PC-3 (cell line): ENCODE measurements around the gene CASTOR1. TPM values are rescaled to one million over a fixed set of nuclear protein-coding genes. Genes with fewer than 3 reads are reported as not detected.

Source experiments
- ATAC-seq: fragments of 200-7000 bp; cut with Tn5 transposase; 2 replicates; pipeline ENCODE4 v1.9.1; 2020; ENCODE audit warnings: mild to moderate bottlenecking, moderate library complexity
- BruUV-seq: library from RNA; stranded (reverse); fragments of 400-500 nt; replicated peaks from 2 replicates; lab custom pipeline; 2021; lab: Mats Ljungman, UMichigan
- CTCF ChIA-PET: fragments of 300-600 bp; sonication (Branson Sonifier 250); formaldehyde crosslinking; loops from one replicate; lab custom pipeline; 2022; ENCODE audit warnings: antibody characterized with exemption; lab: Charles Lee
- POLR2A ChIA-PET: fragments of 300-600 bp; sonication (Branson Sonifier 250); formaldehyde crosslinking; loops from one replicate; lab custom pipeline; 2022; ENCODE audit warnings: antibody characterized with exemption; ENCODE audit not compliant: unreplicated experiment; lab: Charles Lee
- DNase-seq: peaks from one replicate; pipeline ENCODE4 v3.0.0-alpha.2; 2015
- H2AFZ ChIP-seq: fragments of 300-600 bp; sonication (generic); 2 replicates; pipeline ENCODE4 v1.6.0; 2016; ENCODE audit warnings: antibody characterized with exemption, low read length
- H3F3A ChIP-seq: fragments of 300-600 bp; sonication (generic); one replicate; pipeline ENCODE4 v1.6.0; 2017; ENCODE audit warnings: antibody characterized with exemption, low read length, control low read depth, mild to moderate bottlenecking; ENCODE audit not compliant: unreplicated experiment
- H3K27ac ChIP-seq: fragments of 300-600 bp; sonication (generic); 2 replicates; pipeline ENCODE4 v1.5.1; 2016; ENCODE audit warnings: mild to moderate bottlenecking, low read length
- H3K27me3 ChIP-seq: fragments of 300-600 bp; sonication (generic); 2 replicates; pipeline ENCODE4 v1.6.1; 2016; ENCODE audit warnings: low read length, mixed read lengths
- H3K36me3 ChIP-seq: fragments of 300-600 bp; sonication (generic); 2 replicates; pipeline ENCODE4 v1.6.1; 2016; ENCODE audit warnings: low read depth, mixed run types, low read length, mixed read lengths
- H3K4me1 ChIP-seq: fragments of 300-600 bp; sonication (generic); 2 replicates; pipeline ENCODE4 v1.5.1; 2016; ENCODE audit warnings: low read length; ENCODE audit not compliant: insufficient read depth
- H3K4me2 ChIP-seq: fragments of 300-600 bp; sonication (generic); 2 replicates; pipeline ENCODE4 v1.6.0; 2016; ENCODE audit warnings: low read length
- H3K4me3 ChIP-seq: fragments of 300-600 bp; sonication (generic); 2 replicates; pipeline ENCODE4 v1.5.1; 2016; ENCODE audit warnings: mild to moderate bottlenecking, low read length, mixed read lengths
- H3K79me2 ChIP-seq: fragments of 300-600 bp; sonication (generic); 2 replicates; pipeline ENCODE4 v1.6.1; 2017; ENCODE audit warnings: low read length, mixed read lengths
- H3K9ac ChIP-seq: fragments of 300-600 bp; sonication (generic); 2 replicates; pipeline ENCODE4 v1.6.0; 2016; ENCODE audit warnings: mild to moderate bottlenecking, low read length
- H3K9me2 ChIP-seq: fragments of 300-600 bp; sonication (generic); replicated peaks from 2 replicates; pipeline ENCODE4 v1.6.1; 2016; ENCODE audit warnings: mixed run types, low read length, mixed read lengths
- H3K9me3 ChIP-seq: fragments of 300-600 bp; sonication (generic); 2 replicates; pipeline ENCODE4 v1.6.1; 2016; ENCODE audit warnings: low read length, mixed read lengths
- H4K20me1 ChIP-seq: fragments of 300-600 bp; sonication (generic); 2 replicates; pipeline ENCODE4 v1.6.1; 2016; ENCODE audit warnings: low read length, mixed read lengths
- EZH2 ChIP-seq: fragments of 300-600 bp; sonication (generic); IDR thresholded peaks from one replicate; pipeline ENCODE4 v1.6.1; 2017; ENCODE audit warnings: antibody characterized with exemption, mild to moderate bottlenecking, low read length; ENCODE audit not compliant: unreplicated experiment
- EZH2phosphoT487 ChIP-seq: fragments of 300-600 bp; sonication (generic); IDR thresholded peaks from 2 replicates; pipeline ENCODE4 v1.6.1; 2018; ENCODE audit warnings: mild to moderate bottlenecking, antibody characterized with exemption, low read length, borderline replicate concordance
- intact Hi-C: fragments of 100-400 bp; cut with micrococcal nuclease; formaldehyde crosslinking; loops from 2 replicates; pipeline ENCODE4 v1.9.0; 2023
- total RNA-seq: library from RNA; depleted of rRNA; stranded (reverse); fragments of >200 nt; gene quantifications from 2 replicates; pipeline ENCODE4 v1.2.3, GENCODE V29; 2014
- TF ChIP-seq, protein P1 (sequence below): fragments of 300-600 bp; sonication (generic); conservative IDR thresholded peaks from 2 replicates; pipeline ENCODE4 v1.5.1; 2017; ENCODE audit warnings: antibody characterized with exemption, low read depth, mild to moderate bottlenecking, low read length

The CASTOR1 gene
- total RNA-seq, 1 experiment from 2014 or later, result 4.2 TPM

- H3K4me3 ChIP-seq, result no peak overlapping the region
- no peaks in the 10 kb centered on the region for H4K20me1 ChIP-seq
- no peak overlapping the region for H3K9ac ChIP-seq
- intact Hi-C loops, result no loop called here
- H3K9me3 ChIP-seq, result no peaks in the 10 kb centered on the region
- DNase-seq, result no peak
- H3K4me2 ChIP-seq, result no peak overlapping the region
- ChIA-PET POLR2A (no interaction called here), CTCF (no interaction called here)
- H3K4me1 ChIP-seq, result peaks cover 77% of the 10 kb centered on the region
- no peak overlapping the region for H2AFZ ChIP-seq
- no peaks in the 10 kb centered on the region for H3K9me2 ChIP-seq
- peaks cover 68% of the 10 kb centered on the region for H3K79me2 ChIP-seq
- no peak overlapping the region for H3K27ac ChIP-seq
- TF ChIP-seq, protein P1, sequence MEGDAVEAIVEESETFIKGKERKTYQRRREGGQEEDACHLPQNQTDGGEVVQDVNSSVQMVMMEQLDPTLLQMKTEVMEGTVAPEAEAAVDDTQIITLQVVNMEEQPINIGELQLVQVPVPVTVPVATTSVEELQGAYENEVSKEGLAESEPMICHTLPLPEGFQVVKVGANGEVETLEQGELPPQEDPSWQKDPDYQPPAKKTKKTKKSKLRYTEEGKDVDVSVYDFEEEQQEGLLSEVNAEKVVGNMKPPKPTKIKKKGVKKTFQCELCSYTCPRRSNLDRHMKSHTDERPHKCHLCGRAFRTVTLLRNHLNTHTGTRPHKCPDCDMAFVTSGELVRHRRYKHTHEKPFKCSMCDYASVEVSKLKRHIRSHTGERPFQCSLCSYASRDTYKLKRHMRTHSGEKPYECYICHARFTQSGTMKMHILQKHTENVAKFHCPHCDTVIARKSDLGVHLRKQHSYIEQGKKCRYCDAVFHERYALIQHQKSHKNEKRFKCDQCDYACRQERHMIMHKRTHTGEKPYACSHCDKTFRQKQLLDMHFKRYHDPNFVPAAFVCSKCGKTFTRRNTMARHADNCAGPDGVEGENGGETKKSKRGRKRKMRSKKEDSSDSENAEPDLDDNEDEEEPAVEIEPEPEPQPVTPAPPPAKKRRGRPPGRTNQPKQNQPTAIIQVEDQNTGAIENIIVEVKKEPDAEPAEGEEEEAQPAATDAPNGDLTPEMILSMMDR, result no peak
- TF ChIP-seq EZH2phosphoT487 (no peak), EZH2 (no peak)
- peaks cover 10% of the 10 kb centered on the region for H3F3A ChIP-seq
- ATAC-seq, result no peak
- no peaks in the 10 kb centered on the region for H3K36me3 ChIP-seq
- H3K27me3 ChIP-seq, result no peaks in the 10 kb centered on the region
- no TSS peak for BruUV-seq
Measured at GRCh38 chr22:30308518-30309230, 19.4 kb upstream of the CASTOR1 start.

DNA sequence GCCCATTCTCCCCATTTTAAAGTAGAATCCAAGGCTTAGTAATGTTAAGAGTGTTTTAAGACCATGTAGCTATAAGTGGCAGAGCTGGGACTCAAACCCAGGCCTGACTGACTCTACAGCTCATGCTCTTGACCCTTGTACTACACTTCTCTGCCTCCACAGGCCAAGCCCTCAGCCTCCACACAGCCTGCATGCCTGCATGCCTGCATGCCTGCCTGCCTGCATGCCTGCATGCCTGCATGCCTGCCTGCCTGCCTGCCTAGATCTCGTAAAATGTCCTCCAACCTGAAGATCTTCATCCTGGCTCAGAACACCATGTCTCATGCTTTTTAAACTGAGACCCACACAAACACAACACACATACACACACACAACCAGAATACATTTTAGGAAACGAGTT is 18.8 kb upstream of the CASTOR1 start:
- Histone ChIP-seq H3K27ac (no peak overlapping the region), H3K9me3 (no peaks in the 10 kb centered on the region), H4K20me1 (no peaks in the 10 kb centered on the region), H3K4me2 (no peak overlapping the region), H2AFZ (no peak overlapping the region), H3K27me3 (no peaks in the 10 kb centered on the region), H3K36me3 (0 out of 2 replicates have a peak, but pooled peaks cover 4% of the 10 kb centered on the region), H3K9me2 (no peaks in the 10 kb centered on the region), H3K4me1 (peaks cover 81% of the 10 kb centered on the region), H3K4me3 (no peak overlapping the region), H3K9ac (no peak overlapping the region), H3F3A (peaks cover 10% of the 10 kb centered on the region), H3K79me2 (peaks cover 72% of the 10 kb centered on the region)
- BruUV-seq, result no TSS peak
- TF ChIP-seq EZH2phosphoT487, result no peak
- no peak for TF ChIP-seq EZH2
- TF ChIP-seq, protein P1, result no peak
- ATAC-seq (no peak), DNase-seq (no peak)
- intact Hi-C loops, result no loop called here
- ChIA-PET CTCF (no interaction called here), POLR2A (no interaction called here)

DNA sequence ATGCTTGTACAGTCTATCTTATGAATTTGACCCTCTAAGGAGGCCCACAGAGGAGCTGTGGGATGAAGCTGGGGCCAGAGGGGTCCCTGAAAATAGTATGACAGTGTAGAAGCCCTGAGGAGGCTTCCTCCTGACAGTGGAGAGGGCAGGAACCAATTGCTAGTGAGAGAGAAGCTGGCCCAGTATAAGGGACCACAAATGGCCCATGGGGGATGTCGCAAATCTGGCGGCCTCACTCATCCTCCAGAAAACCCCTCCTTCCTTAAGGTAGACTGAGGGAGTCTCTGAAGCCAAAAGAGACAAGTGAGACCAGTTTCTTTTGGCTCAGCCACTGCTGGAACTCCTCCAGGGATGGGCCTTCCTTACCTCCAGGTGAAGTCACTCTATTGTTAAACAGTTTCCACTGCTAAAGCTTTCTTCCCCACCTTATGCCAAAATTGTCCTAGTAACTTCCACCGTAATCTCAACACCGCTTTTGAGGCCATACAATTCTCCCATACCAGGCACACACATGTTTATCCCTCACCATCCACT is 17.8 kb upstream of the CASTOR1 start:
- Histone ChIP-seq H3K9me2 (no peaks in the 10 kb centered on the region), H3K9me3 (no peaks in the 10 kb centered on the region), H3K9ac (no peak overlapping the region), H2AFZ (no peak overlapping the region), H3K36me3 (0 out of 2 replicates have a peak, but pooled peaks cover 4% of the 10 kb centered on the region), H3K4me3 (no peak overlapping the region), H3K4me2 (no peak overlapping the region; the same call in 1 of the 2 replicates), H4K20me1 (no peaks in the 10 kb centered on the region), H3K27me3 (no peaks in the 10 kb centered on the region), H3F3A (peaks cover 10% of the 10 kb centered on the region), H3K79me2 (peaks cover 66% of the 10 kb centered on the region), H3K27ac (no peak overlapping the region), H3K4me1 (peaks cover 81% of the 10 kb centered on the region)
- CTCF ChIA-PET, result no interaction called here
- no peak for DNase-seq
- TF ChIP-seq, protein P1, result no peak
- TF ChIP-seq EZH2 (no peak), EZH2phosphoT487 (no peak)
- BruUV-seq, result no TSS peak
- POLR2A ChIA-PET, result no interaction called here
- intact Hi-C loops, result no loop called here
- no peak for ATAC-seq
